ENCODE results near the gene VAV2.

DNA sequence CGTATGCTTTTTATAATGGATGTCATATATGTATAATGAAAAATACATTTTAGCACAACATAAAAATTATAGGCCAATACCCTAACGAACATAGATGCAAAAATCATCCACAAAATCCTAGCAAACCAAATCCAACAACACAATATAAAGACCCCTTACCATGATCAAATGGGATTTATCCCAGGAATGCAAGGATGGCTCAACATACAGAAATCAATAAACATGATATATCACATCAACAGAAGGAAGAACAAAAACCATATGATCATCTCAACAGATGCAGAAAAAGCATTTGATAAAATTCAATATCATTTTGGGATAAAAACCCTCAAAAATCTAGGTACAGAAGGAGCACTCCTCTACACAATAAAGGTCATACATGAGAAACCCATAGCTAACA, 27.7 kb downstream of the VAV2 start:
- TF ChIP-seq, protein P1, sequence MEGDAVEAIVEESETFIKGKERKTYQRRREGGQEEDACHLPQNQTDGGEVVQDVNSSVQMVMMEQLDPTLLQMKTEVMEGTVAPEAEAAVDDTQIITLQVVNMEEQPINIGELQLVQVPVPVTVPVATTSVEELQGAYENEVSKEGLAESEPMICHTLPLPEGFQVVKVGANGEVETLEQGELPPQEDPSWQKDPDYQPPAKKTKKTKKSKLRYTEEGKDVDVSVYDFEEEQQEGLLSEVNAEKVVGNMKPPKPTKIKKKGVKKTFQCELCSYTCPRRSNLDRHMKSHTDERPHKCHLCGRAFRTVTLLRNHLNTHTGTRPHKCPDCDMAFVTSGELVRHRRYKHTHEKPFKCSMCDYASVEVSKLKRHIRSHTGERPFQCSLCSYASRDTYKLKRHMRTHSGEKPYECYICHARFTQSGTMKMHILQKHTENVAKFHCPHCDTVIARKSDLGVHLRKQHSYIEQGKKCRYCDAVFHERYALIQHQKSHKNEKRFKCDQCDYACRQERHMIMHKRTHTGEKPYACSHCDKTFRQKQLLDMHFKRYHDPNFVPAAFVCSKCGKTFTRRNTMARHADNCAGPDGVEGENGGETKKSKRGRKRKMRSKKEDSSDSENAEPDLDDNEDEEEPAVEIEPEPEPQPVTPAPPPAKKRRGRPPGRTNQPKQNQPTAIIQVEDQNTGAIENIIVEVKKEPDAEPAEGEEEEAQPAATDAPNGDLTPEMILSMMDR (IDR thresholded peaks at IDR 0.05), result no peak
- no peak for TF ChIP-seq POLR2A (IDR thresholded peaks at IDR 0.05)
- TF ChIP-seq POLR2AphosphoS5 (IDR thresholded peaks at IDR 0.05; ENCODE audit: insufficient read depth in 1 of 2, low read depth in 1 of 2), result no peak
